Measurements from ENCODE around the gene TJP3. TPM values are rescaled to one million over a fixed set of nuclear protein-coding genes. Genes with fewer than 3 reads are reported as not detected.
A peak's percentile ranks its signal among the peaks of the same experiment; 100 is the strongest.

Gene TJP3
- total RNA-seq, 1 experiment from 2014 or later, result not detected

DNA sequence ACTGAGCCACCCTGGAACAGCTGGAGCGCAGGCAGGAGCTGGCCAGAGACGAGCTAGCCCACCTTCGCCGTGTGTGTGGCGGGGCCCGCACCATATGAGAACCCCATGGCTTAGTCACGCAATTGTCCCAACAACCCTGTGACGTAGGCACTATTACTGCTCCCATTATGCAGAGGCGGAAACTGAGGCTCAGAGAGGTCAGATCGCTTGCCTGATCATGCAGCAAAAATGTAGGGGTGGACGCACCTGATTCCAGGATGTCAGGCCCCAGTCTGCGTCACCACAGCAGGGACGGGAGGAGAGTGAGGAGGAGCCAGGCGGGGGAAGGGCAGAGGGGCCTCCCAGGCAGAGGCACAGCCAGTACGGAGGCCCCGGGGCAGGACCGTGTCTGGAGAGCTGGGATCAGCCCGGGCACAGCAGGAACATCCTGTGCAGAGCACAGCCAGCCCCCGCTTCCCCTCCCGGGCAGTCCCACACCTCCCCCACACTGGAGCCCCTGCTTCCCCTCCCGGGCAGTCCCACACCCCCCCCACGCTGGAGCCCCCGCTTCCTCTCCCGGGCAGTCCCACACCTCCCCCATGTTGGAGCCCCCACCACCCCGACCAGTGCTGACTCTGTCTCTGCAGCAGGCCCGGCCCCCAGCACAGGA lies 24.7 kb upstream of the TJP3 start:
- Histone ChIP-seq H4K20me1 (ENCODE audit: insufficient read depth, low read depth, low read length) (peaks cover 7% of the 10 kb centered on the region; the same call in 1 of the 2 replicates), H3K79me2 (ENCODE audit: low read length) (no peaks in the 10 kb centered on the region), H2AFZ (ENCODE audit: low read length) (no peak overlapping the region), H3K4me1 (ENCODE audit: low read length) (peaks cover 9% of the 10 kb centered on the region), H3K9ac (ENCODE audit: low read length) (no peak overlapping the region), H3K27me3 (ENCODE audit: low read length) (no peaks in the 10 kb centered on the region), H3K4me2 (ENCODE audit: low read depth, low read length, poor library complexity, severe bottlenecking) (no peak overlapping the region), H3K27ac (ENCODE audit: low read length) (no peak overlapping the region), H3K4me3 (ENCODE audit: low read length) (no peak overlapping the region), H3K36me3 (ENCODE audit: insufficient read depth, low read length) (peaks cover 3% of the 10 kb centered on the region; the same call in 1 of the 2 replicates), H3K9me3 (ENCODE audit: low read length) (peaks cover 6% of the 10 kb centered on the region; the same call in 1 of the 2 replicates), H3K9me2 (replicated peaks; ENCODE audit: insufficient read depth, low read length) (no peaks in the 10 kb centered on the region)
- no peak for DNase-seq

DNA sequence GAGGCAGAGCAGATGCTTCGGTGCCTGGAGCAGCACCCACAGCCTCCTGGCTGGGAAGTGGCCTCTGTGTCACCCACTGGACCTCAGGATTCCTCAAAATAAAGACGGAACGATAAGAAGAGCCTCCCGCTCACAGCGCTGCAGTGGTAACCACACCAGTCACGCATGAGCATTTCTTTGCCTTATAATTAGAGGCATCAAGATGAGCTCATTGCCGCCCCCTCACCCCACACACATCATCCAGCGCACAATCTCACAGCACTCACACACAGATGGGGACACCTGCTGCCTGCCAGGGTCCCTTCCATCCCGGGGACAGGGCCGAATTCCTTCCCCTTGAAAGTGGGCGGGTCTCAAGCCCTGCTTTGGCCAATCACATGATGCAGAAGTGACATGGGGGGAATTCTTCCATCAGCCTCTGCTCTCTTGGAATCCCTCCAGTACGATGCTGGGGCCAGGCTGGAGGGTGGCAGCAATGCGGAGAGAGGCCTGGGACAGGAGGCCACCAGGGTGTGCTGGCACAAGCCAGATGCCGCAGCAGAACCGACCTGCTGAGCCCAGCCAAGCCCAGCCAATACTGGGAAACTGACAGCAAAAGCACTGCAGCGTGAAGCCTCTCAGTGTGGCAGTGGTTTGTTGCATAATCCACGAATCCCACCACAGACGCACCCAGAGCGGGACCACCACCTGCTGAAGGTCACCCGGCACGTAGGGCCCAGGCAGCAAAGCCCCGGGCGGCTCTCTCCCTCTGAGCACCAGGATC lies 23.9 kb upstream of the TJP3 start:
- H3K27me3 ChIP-seq (ENCODE audit: low read length), result no peaks in the 10 kb centered on the region
- no peak overlapping the region for H3K4me2 ChIP-seq (ENCODE audit: low read depth, low read length, poor library complexity, severe bottlenecking)
- H3K9me2 ChIP-seq (replicated peaks; ENCODE audit: insufficient read depth, low read length), result no peaks in the 10 kb centered on the region
- DNase-seq, result no peak
- H3K4me1 ChIP-seq (ENCODE audit: low read length), result peaks cover 9% of the 10 kb centered on the region
- H3K36me3 ChIP-seq (ENCODE audit: insufficient read depth, low read length), result peaks cover 3% of the 10 kb centered on the region; the same call in 1 of the 2 replicates
- H3K79me2 ChIP-seq (ENCODE audit: low read length), result no peaks in the 10 kb centered on the region
- H3K9ac ChIP-seq (ENCODE audit: low read length), result no peak overlapping the region
- H3K27ac ChIP-seq (ENCODE audit: low read length), result no peak overlapping the region
- peaks cover 6% of the 10 kb centered on the region; the same call in 1 of the 2 replicates for H4K20me1 ChIP-seq (ENCODE audit: insufficient read depth, low read depth, low read length)
- H2AFZ ChIP-seq (ENCODE audit: low read length), result no peak overlapping the region
- H3K9me3 ChIP-seq (ENCODE audit: low read length), result peaks cover 6% of the 10 kb centered on the region; the same call in 1 of the 2 replicates
- no peak overlapping the region for H3K4me3 ChIP-seq (ENCODE audit: low read length)

DNA sequence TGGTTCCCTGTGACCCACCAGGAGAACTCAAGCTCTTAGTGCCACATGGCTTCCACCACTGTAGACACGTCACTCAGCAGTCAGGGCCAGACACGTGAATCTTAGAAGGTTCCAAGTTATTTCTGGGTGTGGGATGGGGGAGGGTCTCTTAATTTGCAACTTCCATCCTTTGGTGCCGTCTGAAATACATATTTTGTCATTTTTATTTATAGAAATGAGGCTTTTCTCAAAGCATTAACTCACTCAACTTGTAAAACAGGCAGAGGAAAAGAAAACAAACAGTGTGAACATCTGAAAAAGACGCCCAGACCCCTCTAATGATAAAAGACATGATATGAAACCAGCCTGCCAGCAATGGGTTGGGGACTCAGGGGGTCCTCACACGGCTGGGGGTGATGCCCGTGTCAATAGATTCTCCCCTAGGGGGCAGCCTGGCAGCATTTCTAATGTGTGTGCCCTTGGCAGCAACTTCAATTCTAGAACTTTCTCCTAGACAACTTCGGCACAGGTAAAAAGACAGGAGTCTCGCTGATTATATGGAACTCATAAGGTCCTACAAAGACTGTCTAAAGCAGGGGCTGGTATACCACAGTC lies 23.3 kb upstream of the TJP3 start:
- H3K9ac ChIP-seq (ENCODE audit: low read length), result no peak overlapping the region
- no peak overlapping the region for H3K4me3 ChIP-seq (ENCODE audit: low read length)
- H3K4me2 ChIP-seq (ENCODE audit: low read depth, low read length, poor library complexity, severe bottlenecking), result no peak overlapping the region
- DNase-seq, result no peak
- no peak overlapping the region for H2AFZ ChIP-seq (ENCODE audit: low read length)
- peaks cover 3% of the 10 kb centered on the region; the same call in 1 of the 2 replicates for H4K20me1 ChIP-seq (ENCODE audit: insufficient read depth, low read depth, low read length)
- peaks cover 9% of the 10 kb centered on the region for H3K4me1 ChIP-seq (ENCODE audit: low read length)
- peaks cover 3% of the 10 kb centered on the region; the same call in 1 of the 2 replicates for H3K36me3 ChIP-seq (ENCODE audit: insufficient read depth, low read length)
- peaks cover 6% of the 10 kb centered on the region; the same call in 1 of the 2 replicates for H3K9me3 ChIP-seq (ENCODE audit: low read length)
- no peaks in the 10 kb centered on the region for H3K9me2 ChIP-seq (replicated peaks; ENCODE audit: insufficient read depth, low read length)
- H3K27me3 ChIP-seq (ENCODE audit: low read length), result no peaks in the 10 kb centered on the region
- no peak overlapping the region for H3K27ac ChIP-seq (ENCODE audit: low read length)
- no peaks in the 10 kb centered on the region for H3K79me2 ChIP-seq (ENCODE audit: low read length)

DNA sequence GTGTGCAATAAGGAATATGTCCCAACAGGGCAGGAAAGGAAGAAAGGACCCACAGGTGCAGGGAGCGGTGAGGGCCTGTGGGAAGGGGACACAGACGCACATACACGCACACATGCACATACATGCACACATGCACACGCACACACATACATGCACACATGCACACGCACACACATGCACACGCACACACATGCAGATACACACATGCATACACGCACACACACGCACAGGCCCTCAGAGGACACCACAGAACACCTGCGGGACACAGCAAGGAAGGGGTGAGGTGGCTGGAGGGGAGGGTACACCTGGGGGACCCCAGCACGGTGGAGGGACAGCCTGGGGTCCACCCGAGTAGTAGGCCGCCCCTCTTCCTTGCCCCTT lies 20.8 kb upstream of the TJP3 start:
- H3K9ac ChIP-seq (ENCODE audit: low read length), result no peak overlapping the region
- H2AFZ ChIP-seq (ENCODE audit: low read length), result no peak overlapping the region
- H3K4me2 ChIP-seq (ENCODE audit: low read depth, low read length, poor library complexity, severe bottlenecking), result no peak overlapping the region

DNA sequence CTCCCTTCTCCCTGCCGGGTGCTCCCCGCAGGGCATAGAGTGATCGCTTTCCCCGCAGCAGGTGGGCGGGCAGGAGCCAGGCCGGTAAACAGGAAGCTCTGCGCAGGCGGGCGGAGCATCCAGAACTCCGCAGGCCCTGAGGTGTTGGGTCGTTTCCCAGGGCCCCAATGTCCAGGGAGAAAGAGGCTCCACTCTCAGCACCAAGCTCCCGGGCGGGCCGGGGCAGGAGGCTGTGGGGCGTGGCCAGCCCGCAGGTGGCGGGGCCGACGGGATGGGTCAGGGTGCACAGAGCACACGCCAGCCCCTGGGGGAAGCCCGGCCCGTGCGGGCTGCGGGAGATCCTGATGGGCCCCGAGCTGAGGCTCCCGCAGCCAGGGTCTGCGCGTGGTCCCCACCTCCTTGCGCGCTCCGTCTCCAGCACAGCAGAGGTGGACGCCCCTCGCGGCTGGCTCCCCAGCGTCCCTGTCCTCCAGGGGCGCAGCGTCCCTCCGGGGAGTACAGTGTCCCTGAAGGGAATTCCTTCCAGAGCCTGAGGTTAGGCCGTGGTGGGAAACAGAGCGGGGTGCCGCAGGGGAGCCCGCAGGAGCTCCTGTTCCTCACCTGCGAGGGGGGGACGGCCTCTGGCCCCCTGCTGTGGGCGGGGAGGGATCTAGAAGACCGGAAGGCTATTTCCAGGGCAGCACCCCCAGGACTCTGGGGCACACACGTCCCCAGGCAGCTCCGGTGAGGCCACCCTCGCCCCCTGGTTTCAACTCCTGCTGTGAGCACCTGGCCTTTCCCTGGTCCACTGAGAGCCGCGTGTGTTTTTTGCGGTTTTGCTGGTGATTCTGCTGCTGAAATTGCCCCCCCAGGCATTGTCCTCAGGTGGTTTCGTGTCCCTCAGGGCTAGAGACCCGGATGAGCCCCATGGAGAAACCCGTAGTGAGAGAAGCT lies 20.1 kb upstream of the TJP3 start:
- peak overlapping the region; percentile 17 for H3K4me2 ChIP-seq (ENCODE audit: low read depth, low read length, poor library complexity, severe bottlenecking)
- no peaks in the 10 kb centered on the region for H3K9me2 ChIP-seq (replicated peaks; ENCODE audit: insufficient read depth, low read length)
- H3K4me3 ChIP-seq (ENCODE audit: low read length), result no peak overlapping the region
- no peak overlapping the region for H3K27ac ChIP-seq (ENCODE audit: low read length)
- H3K36me3 ChIP-seq (ENCODE audit: insufficient read depth, low read length), result peaks cover 3% of the 10 kb centered on the region; the same call in 1 of the 2 replicates
- H3K9me3 ChIP-seq (ENCODE audit: low read length), result peaks cover 6% of the 10 kb centered on the region; the same call in 1 of the 2 replicates
- peaks cover 27% of the 10 kb centered on the region for H4K20me1 ChIP-seq (ENCODE audit: insufficient read depth, low read depth, low read length)
- no peak overlapping the region for H2AFZ ChIP-seq (ENCODE audit: low read length)
- H3K79me2 ChIP-seq (ENCODE audit: low read length), result no peaks in the 10 kb centered on the region
- no peaks in the 10 kb centered on the region for H3K27me3 ChIP-seq (ENCODE audit: low read length)
- DNase-seq, result no peak
- H3K9ac ChIP-seq (ENCODE audit: low read length), result no peak overlapping the region
- H3K4me1 ChIP-seq (ENCODE audit: low read length), result peaks cover 9% of the 10 kb centered on the region

More for the DNA sequence above, 20.8 kb upstream of the TJP3 start:
- Histone ChIP-seq H3K27ac (ENCODE audit: low read length) (no peak overlapping the region), H3K36me3 (ENCODE audit: insufficient read depth, low read length) (peaks cover 3% of the 10 kb centered on the region; the same call in 1 of the 2 replicates), H3K4me3 (ENCODE audit: low read length) (no peak overlapping the region), H3K4me1 (ENCODE audit: low read length) (peaks cover 9% of the 10 kb centered on the region), H3K79me2 (ENCODE audit: low read length) (no peaks in the 10 kb centered on the region), H3K9me3 (ENCODE audit: low read length) (peaks cover 6% of the 10 kb centered on the region; the same call in 1 of the 2 replicates), H3K9me2 (replicated peaks; ENCODE audit: insufficient read depth, low read length) (no peaks in the 10 kb centered on the region), H3K27me3 (ENCODE audit: low read length) (no peaks in the 10 kb centered on the region), H4K20me1 (ENCODE audit: insufficient read depth, low read depth, low read length) (peaks cover 22% of the 10 kb centered on the region)
- no peak for DNase-seq

DNA sequence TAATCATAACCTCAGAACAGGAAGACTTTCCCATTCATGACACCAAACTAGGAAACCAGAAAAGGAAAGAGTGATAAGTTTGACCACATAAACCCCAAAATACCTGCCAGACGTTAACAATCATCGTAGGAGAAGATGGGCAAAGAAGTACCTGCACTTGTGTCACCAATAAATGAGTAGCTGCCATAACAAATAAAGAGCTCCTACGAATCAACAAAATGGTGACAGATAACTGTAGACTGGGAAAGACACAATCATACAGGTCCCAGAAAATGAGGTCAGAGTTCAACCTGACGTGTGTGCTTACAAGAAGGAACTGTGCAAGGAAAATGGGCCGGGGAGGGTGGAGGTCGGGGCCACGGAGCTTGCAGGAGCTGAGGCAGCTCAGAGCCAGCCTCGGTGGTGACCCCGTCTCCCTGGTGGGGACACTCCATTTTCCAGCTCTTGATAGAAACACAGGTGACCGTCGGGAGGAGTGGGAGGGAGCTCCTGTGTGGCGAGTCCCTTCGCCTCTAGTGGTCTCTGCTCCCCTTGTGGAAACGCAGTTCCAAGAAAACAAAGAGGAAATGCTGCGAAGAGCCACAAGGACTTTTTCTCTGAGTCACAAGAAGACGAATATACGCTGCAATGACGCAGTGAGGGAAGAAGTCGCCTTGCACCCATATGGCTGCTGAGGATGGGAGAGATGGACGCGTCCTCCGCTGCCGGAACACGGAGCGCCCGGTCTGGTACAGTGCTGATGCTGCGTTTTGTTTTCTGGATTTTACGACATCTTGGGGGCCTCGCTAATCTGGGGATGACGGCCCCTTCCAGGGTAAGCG lies 17.4 kb upstream of the TJP3 start:
- H3K79me2 ChIP-seq (ENCODE audit: low read length), result no peaks in the 10 kb centered on the region
- H3K9me2 ChIP-seq (replicated peaks; ENCODE audit: insufficient read depth, low read length), result no peaks in the 10 kb centered on the region
- H3K36me3 ChIP-seq (ENCODE audit: insufficient read depth, low read length), result no peaks in the 10 kb centered on the region
- peaks cover 9% of the 10 kb centered on the region for H3K4me1 ChIP-seq (ENCODE audit: low read length)
- no peak overlapping the region for H3K27ac ChIP-seq (ENCODE audit: low read length)
- peaks cover 31% of the 10 kb centered on the region for H4K20me1 ChIP-seq (ENCODE audit: insufficient read depth, low read depth, low read length)
- H3K9ac ChIP-seq (ENCODE audit: low read length), result no peak overlapping the region
- no peaks in the 10 kb centered on the region for H3K27me3 ChIP-seq (ENCODE audit: low read length)
- no peak for DNase-seq
- no peak overlapping the region for H3K4me2 ChIP-seq (ENCODE audit: low read depth, low read length, poor library complexity, severe bottlenecking)
- H2AFZ ChIP-seq (ENCODE audit: low read length), result no peak overlapping the region
- H3K4me3 ChIP-seq (ENCODE audit: low read length), result no peak overlapping the region
- H3K9me3 ChIP-seq (ENCODE audit: low read length), result no peaks in the 10 kb centered on the region

DNA sequence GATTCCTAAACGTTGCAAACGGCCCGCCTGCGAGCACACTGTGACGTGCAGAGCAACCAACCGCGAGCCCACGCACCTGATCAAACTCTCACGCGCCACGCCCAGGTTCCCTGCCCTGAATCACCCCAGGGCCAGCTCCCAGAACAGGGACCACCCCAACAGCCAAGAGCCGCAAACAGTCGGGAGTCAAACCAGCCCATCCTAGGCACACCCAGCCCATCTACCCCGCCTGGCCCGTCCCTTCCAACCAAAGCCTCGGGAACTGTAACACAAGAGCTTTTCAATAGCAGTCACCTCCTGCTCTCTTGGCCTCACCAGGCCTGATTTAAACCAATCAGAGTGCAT lies 16.8 kb upstream of the TJP3 start:
- H3K36me3 ChIP-seq (ENCODE audit: insufficient read depth, low read length), result no peaks in the 10 kb centered on the region
- H3K79me2 ChIP-seq (ENCODE audit: low read length), result no peaks in the 10 kb centered on the region
- H3K4me3 ChIP-seq (ENCODE audit: low read length), result no peak overlapping the region
- H3K27ac ChIP-seq (ENCODE audit: low read length), result no peak overlapping the region
- H3K9me3 ChIP-seq (ENCODE audit: low read length), result no peaks in the 10 kb centered on the region
- H3K4me1 ChIP-seq (ENCODE audit: low read length), result peaks cover 9% of the 10 kb centered on the region
- no peaks in the 10 kb centered on the region for H3K27me3 ChIP-seq (ENCODE audit: low read length)
- H4K20me1 ChIP-seq (ENCODE audit: insufficient read depth, low read depth, low read length), result peaks cover 31% of the 10 kb centered on the region
- no peak overlapping the region for H3K9ac ChIP-seq (ENCODE audit: low read length)
- H3K9me2 ChIP-seq (replicated peaks; ENCODE audit: insufficient read depth, low read length), result no peaks in the 10 kb centered on the region
- DNase-seq, result no peak
- H2AFZ ChIP-seq (ENCODE audit: low read length), result no peak overlapping the region
- H3K4me2 ChIP-seq (ENCODE audit: low read depth, low read length, poor library complexity, severe bottlenecking), result no peak overlapping the region

Data from Karpas-422 (cell line).